Posterior vena cava (tissue), 2 donors: Measurements from ENCODE around the gene SPATA20. TPM values are rescaled to one million over a fixed set of nuclear protein-coding genes. Genes with fewer than 3 reads are reported as not detected.

Source experiments
- DNase-seq: peaks from one replicate; pipeline ENCODE4 v3.0.0-alpha.2; 2020; ENCODE audit warnings: low spot score
- intact Hi-C, 2 donors: fragments of 100-400 bp; cut with DNase I; formaldehyde crosslinking; loops; one replicate each; pipeline versions ENCODE4 v1.14.1 to v1.14.2; 2022 to 2023
- total RNA-seq, 2 donors: library from RNA; stranded (reverse); fragmentation: NEBNext Ultra II Directional; extraction: Animal tissue kit (Norgen Biotek cat#: 25700); gene quantifications; one replicate each; pipeline ENCODE4 v1.2.1, GENCODE V29; 2021
- donor health status: DM: yes; HTN: yes; CAD: no.
- donor health status: DM: yes; HTN: yes; CAD: no.

SPATA20 gene
- total RNA-seq, 2 donors from 2014 or later, result 30.1 to 53.4 TPM

DNA sequence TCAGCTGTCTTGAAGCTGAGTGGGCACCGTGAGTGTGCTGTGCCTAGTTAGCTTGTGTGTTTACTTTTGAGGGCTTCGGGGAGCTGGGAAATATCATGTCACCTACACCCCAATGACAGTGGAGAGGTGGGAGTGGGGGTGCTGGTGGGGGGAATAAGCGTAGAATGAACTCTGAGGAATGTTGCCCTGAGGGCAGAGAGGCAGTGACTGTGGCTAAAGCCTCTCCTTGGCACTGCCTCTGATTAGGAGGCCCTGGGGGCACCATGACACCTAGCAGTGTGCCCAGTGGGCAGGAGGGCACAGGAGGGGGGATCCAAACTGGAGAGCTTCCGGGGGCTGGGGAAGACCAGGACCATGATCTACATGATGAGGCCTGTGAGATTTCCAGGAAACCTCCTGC lies 38.4 kb downstream of the SPATA20 start:
- DNase-seq, result no peak
- intact Hi-C loops, result no loop called here

- no peak for DNase-seq
- intact Hi-C loops, result no loop called here
These were observed 38.9 kb downstream of the SPATA20 start for GRCh38 chr17:50585891-50586290.

GRCh38 chr17:50586421-50587247 lies 39.7 kb downstream of the SPATA20 start:
- intact Hi-C loops, result no loop called here
- DNase-seq, result no peak

DNA sequence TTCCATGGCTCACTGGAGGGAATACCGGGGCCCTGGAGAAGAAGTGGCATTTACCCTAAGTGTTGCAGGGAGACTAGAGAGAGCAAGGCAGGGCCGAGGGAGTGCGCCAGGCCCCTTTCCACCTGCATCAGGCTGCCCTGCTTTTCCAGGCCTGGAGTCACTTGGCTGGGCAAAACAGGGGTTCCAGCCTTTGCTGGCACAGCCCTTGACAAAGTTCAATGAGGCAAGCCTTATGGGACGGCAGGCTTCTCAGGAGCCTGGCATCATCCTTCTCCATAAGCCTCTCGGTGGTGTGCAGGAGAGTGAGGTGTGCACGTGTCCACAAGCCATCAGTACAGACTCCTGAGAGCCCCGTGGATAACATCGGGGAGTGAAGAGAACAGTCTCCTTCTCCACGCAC lies 40.6 kb downstream of the SPATA20 start:
- intact Hi-C loops, result no loop called here

DNA sequence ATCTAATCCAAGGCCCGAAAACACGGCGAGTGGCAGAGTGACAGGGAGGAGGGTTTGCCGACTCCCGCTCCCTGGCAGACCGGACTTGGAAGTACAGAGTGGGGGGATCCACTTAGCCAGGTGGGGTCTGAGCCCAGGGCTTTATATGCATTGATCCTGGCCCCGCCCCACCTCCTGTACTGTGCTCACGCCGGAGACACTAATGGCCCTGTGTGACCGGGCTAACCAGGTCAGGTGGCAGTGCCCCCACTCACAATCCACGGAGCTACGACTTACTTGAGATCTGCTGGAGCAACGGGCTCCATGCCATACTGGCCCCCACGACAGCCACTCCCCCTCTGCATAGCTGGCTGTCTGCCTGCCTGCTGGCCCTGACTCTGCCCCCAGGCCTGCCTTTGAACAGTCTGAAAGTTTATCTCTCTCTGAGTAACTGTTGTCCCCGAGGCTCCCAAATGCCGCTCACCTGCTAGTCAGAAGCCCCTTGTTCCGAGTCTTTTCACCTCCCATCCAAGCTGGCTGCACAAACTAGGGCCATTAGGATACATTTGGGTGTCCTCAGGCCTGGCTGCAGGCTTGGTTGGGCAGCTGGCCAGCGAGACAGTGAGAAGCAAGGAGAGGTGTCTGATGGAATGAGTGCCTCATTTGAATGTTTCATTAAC lies 41.5 kb downstream of the SPATA20 start:
- DNase-seq, result no peak
- intact Hi-C loops, result no loop called here

More for the DNA sequence above, 40.6 kb downstream of the SPATA20 start:
- no peak for DNase-seq

DNA sequence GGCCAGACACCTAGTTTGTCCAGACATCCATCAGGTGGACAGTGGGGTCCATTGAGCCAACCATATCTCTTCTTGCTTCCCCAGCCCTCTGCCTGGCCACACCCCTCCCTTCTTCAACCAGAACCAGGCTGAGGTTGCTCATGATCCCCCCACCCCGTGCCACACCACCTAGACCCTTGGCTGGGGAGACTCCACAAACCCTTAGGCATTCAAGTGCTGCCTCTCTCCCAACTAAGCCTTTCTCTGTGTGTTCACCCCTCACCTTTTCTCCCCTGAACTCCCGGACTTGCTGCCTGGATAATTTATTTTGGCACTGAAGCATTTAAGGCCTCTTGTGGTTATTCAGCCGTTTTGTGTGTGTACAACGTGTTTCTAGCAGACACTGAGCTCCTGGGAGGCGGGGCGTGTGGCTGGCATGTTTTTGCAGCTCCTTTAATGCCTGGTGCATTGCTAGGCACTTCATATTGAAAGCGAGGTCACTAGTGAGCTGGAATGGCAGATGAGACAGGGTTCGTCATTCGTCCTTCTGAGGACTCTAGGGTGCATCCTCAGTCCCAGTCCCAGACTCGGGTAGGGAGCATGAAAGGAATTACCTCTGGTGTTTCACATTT lies 42.2 kb downstream of the SPATA20 start:
- intact Hi-C loops, result no loop called here
- no peak for DNase-seq

DNA sequence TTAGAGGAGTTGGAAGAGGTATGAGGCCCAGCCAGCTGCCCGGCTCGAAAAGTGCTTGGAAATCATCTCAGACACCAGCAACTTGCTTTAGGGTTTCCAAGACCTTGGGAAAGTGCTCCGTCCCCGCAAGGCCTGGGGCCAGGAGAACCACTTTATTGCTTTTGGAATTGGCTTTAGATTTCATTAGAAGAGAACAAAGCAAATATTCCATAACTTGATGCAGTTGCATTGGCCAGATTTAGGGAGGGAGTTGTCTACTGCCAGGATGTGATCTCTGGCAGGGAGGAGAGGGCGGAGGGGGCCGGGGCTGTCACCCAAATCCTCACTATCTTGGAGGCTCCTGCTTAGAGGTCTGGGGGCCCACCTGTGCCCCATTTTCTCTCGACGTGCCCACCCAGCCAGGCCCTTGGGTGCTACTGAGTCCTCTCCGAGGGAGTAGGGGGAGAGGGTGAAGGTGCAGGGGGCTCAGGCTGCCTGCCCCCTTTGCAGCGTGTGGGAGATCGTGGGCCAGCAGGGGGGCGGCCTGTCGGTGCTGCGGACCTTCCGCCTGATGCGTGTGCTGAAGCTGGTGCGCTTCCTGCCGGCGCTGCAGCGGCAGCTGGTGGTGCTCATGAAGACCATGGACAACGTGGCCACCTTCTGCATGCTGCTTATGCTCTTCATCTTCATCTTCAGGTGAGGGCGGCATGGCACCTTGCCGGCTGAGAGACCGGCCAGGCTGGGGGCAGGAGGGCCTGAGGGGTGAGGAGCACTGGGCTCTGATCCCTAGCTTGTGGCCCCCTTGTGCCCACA lies 44.2 kb downstream of the SPATA20 start:
- intact Hi-C loops, result no loop called here
- DNase-seq, result no peak

DNA sequence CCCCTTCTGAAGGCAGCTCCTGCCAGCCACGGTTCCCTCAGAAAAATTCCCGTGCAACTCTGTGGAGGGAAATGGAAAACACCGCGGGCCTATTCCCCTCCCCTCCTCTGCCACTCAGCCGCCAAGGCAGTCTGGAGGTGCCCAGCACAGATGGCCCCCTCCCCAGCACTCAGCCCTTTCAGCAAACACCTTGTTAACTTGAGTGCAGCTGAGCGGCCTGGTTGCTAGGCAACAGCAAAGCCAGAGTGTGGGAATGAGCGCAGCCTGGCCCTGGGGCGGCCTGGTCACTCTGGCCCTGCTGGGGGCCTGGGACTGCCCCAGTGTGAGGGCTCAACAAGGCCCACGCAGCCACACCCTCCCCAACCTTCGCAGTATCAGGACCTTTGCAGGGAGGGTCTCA lies 46.3 kb downstream of the SPATA20 start:
- intact Hi-C loops, result no loop called here
- DNase-seq, result no peak

DNA sequence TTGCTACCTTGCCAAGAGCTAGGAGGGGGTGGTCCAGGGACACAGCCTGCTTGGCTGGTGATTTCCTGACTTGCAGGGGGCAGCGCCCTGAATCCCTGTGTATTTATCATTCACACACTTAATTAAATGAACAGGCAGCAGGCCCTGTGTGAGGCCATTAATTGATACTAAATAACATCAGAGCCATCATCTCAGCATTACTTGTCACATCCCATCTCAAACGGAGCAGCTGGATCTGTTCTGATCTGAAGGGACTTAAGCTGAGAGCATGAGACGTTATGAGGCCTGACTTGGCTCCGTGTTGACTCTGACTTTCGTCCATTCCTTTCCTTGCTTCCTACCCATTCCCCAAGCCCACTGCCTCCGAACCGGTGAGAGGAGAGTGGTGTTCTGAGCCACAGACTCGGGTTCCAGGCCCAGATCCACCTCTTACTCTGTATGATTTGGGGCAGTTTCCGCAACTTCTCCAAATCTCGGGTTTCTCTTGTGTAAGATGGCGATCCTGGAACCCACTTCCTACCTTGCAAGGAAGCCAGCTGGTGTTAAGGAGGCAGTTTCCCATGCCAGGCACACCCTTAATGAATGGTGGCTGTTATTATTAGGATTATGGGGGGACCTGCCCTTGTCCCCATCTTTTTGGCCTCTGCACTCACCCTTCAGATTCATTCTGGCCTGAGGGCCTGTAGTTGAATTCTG lies 47.3 kb downstream of the SPATA20 start:
- intact Hi-C loops, result no loop called here

DNA sequence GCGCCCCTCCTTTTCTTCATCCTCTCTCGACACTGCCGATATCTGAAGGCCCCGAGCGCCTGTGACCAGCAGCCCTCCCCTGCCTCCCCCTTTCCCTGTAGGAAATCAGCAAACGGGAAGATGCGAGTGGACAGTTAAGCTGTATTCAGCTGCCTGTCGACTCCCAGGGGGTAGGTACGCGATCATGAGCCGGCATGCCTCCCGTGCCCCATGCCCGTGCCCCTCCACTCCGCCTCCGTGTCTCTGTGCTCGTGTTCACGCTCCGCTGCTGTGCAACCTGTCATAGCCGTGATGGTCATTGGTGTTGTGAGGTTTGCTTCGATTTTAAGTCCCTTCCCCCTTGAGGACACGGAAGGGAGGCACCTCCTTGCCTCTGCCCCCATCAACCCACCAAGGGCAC lies 47.9 kb downstream of the SPATA20 start:
- intact Hi-C loops, result no loop called here
- no peak for DNase-seq

More for the DNA sequence above, 47.3 kb downstream of the SPATA20 start:
- DNase-seq, result no peak

DNA sequence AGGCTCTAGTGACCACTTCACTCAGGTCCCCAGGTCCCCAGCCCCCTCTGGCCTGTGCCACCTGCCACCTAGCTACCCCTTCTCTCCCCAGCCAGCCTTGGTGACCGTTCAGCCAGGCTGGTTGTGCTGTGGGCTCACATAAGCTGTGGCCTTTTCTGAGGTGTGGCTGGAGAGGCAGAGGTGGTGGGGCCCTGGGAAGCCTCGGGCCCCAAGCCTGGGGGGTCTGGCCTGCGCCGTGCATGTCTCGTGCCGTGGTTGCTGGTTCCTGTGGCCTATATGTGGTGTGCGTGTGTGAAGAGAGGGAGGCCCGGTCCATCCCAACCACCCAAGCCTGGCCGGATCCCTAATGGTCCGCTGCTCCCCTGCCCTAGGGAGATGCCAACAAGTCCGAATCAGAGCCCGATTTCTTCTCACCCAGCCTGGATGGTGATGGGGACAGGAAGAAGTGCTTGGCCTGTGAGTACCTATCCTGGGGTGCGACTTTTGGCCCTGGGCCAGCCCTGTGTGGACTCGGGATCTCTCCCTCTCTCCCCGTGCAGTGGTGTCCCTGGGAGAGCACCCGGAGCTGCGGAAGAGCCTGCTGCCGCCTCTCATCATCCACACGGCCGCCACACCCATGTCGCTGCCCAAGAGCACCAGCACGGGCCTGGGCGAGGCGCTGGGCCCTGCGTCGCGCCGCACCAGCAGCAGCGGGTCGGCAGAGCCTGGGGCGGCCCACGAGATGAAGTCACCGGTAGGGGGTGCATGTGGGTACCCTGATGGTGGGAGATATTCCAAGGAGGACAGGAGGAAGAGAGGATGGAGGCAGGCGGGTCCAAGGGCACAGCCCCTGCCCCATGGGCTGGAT lies 49.4 kb downstream of the SPATA20 start:
- intact Hi-C loops, result no loop called here
- DNase-seq, result no peak

DNA sequence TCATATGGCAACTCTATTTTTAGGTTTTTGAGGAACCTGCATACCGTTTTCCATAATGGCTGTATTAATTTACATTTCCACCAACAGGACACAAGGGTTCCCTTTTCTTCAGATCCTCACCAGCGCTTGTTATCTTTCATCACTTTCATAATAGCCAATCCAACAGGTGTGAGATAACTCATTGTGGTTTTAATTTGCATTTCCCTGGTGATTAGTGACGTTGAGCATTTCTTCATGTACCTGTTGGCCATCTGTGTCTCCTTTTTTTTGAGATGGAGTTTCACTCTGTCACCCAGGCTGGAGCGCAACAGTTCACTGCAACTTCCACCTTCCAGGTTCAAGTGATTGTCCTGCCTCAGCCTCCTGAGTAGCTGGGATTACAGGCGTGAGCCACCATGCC lies 51.5 kb downstream of the SPATA20 start:
- no peak for DNase-seq
- intact Hi-C loops, result no loop called here

GRCh38 chr17:50599606-50600005 lies 52.6 kb downstream of the SPATA20 start:
- DNase-seq, result no peak
- intact Hi-C loops, result no loop called here

DNA sequence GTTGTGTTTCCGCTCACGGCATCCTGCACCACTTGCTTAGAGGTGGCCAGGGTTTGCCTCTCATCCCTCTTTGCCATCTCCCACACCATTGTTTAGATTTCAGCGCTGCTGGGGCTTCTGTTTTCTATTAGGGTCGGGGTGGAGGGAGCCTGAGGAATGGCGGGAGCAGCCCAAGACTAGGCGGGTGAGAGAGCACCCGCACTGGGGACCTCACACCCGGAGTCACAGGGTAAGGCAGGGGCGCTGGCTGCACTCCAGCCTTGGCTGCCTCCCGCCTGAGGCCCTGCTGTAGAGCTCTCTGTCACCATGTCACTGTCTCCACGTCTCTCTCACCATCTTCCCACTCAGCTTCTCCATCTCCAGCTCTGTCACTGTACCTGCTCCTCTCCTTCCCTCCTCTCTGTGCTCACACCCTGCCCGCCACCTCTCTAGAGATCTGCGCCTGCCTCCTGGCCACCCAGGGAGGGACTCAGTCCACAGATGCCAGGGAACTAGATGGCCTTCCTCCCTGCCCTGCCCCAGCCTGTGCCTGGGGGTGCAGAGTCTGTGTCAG lies 54.9 kb downstream of the SPATA20 start:
- DNase-seq, result no peak
- intact Hi-C loops, result no loop called here

DNA sequence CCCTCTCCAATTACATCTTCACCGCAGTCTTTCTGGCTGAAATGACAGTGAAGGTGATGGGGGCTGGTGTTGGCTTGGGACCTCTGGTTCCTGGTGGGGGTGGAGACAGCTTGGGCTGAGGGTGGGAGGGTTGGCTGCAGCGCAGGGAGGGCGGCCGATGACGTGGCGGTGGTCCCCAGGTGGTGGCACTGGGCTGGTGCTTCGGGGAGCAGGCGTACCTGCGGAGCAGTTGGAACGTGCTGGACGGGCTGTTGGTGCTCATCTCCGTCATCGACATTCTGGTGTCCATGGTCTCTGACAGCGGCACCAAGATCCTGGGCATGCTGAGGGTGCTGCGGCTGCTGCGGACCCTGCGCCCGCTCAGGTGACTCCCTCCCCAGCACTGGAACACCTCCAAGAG lies 55.9 kb downstream of the SPATA20 start:
- no peak for DNase-seq
- intact Hi-C loops, result no loop called here

DNA sequence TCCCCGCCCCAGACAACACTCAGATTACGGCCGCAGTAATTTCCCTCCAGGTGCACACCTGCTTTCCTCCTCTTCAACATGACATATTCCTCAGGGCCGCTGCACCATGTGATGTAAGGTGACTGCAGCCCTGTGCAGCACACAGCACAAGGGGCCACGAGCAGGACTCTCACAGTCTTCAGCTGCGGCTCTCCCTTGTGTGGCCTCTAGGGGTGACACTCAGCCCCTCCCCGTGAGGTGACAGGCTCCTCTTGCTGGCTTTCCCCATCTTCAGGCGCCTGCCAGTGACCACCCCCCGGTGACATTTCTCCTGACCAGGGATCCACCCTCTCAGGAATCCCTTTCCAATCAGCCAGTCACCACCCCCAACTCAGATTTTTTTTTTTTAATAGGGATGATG lies 56.4 kb downstream of the SPATA20 start:
- DNase-seq, result no peak

DNA sequence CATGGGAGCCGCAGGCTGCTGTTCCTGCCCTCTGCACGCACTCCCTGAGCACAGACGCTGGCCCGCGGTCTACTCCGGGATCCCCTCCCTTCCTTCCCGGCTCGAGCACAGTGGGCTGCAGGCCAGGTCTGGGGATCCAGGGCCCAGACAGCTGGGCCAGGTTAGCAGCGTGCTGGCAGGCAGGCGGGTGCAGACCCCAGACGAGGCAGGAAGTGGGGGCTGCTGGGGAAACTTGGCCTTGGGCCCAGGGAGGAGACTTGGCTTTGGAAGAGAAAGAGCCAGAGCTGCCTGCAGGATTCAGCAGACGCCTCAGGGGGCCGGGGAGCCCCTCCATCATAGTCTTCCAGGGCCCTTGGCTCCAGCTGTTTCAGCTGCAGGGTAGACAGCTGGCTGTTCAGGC lies 57.5 kb downstream of the SPATA20 start:
- peak; percentile 87 for DNase-seq
- intact Hi-C loops, result no loop called here

More for the DNA sequence above, 56.4 kb downstream of the SPATA20 start:
- intact Hi-C loops, result no loop called here

GRCh38 chr17:50605429-50605828 lies 58.5 kb downstream of the SPATA20 start:
- no peak for DNase-seq

More at GRCh38 chr17:50605429-50605828, 58.5 kb downstream of the SPATA20 start:
- intact Hi-C loops, result no loop called here
